Vagina (tissue), 2 donors: ENCODE data around the gene SACM1L.

ENCODE experiments used
- POLR2A ChIP-seq, 2 donors: fragments of 450-650 bp; IDR thresholded peaks; one replicate each; pipeline ENCODE4 v1.6.1; 2017; ENCODE audit warnings: antibody characterized with exemption in 2 of 2, mild to moderate bottlenecking in 2 of 2, moderate library complexity in 2 of 2
- TF ChIP-seq, protein P1 (sequence below), 3 experiments: fragments of 450-650 bp in 2 of 3; fragments of 200-600 bp in 1 of 3; sonication (generic) in 1 of 3; IDR thresholded peaks; one replicate each; pipeline ENCODE4 v1.5.1; 2017 to 2019; ENCODE audit warnings: antibody characterized with exemption in 3 of 3, mild to moderate bottlenecking in 2 of 3, moderate library complexity in 2 of 3

DNA sequence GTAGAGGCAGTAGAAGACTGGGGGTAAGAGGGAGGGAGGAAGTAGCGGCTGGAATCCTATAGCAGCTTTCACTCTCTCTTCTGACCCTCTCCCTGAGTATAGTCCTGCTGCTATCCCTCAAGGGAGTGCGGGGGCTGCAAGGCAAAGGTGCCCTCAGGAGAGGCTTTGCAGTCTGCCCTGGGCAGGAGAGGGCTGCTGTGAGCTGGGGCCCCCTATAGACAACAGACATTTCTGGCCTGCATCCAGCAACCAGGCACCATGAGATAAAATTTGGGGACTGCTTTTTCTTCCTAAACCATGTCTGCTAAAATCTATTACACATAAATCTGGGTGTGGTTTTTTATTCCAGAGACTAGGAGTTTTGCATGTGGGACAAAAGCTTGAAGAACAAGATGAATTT is 48.0 kb downstream of the SACM1L start:
- TF ChIP-seq, protein P1, sequence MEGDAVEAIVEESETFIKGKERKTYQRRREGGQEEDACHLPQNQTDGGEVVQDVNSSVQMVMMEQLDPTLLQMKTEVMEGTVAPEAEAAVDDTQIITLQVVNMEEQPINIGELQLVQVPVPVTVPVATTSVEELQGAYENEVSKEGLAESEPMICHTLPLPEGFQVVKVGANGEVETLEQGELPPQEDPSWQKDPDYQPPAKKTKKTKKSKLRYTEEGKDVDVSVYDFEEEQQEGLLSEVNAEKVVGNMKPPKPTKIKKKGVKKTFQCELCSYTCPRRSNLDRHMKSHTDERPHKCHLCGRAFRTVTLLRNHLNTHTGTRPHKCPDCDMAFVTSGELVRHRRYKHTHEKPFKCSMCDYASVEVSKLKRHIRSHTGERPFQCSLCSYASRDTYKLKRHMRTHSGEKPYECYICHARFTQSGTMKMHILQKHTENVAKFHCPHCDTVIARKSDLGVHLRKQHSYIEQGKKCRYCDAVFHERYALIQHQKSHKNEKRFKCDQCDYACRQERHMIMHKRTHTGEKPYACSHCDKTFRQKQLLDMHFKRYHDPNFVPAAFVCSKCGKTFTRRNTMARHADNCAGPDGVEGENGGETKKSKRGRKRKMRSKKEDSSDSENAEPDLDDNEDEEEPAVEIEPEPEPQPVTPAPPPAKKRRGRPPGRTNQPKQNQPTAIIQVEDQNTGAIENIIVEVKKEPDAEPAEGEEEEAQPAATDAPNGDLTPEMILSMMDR (IDR thresholded peaks at IDR 0.05) = no peak
- no peak for TF ChIP-seq POLR2A (IDR thresholded peaks at IDR 0.05)
